GM18868 (cell line): Measurements from ENCODE around the gene SAE1.

Source experiments
- ATAC-seq: cut with Tn5 transposase; IDR thresholded peaks from one replicate; pipeline ENCODE4 v1.9.1; 2021; ENCODE audit warnings: mild to moderate bottlenecking, moderate library complexity; ENCODE audit not compliant: unreplicated experiment

The SAE1 gene

GRCh38 chr19:47157431-47158321 is 27.0 kb downstream of the SAE1 start:
- ATAC-seq: no peak

GRCh38 chr19:47158367-47158791 is 27.7 kb downstream of the SAE1 start:
- no peak for ATAC-seq

- no peak for ATAC-seq
Measured at GRCh38 chr19:47158879-47159503, 28.4 kb downstream of the SAE1 start.

GRCh38 chr19:47161876-47162489 is 31.3 kb downstream of the SAE1 start:
- ATAC-seq: no peak

- ATAC-seq: no peak
Measured at GRCh38 chr19:47168065-47168464, 37.4 kb downstream of the SAE1 start.

GRCh38 chr19:47172666-47173455 is 42.2 kb downstream of the SAE1 start:
- no peak for ATAC-seq

- no peak for ATAC-seq
Measured at GRCh38 chr19:47176071-47176626, 45.5 kb downstream of the SAE1 start.

- ATAC-seq: no peak
Measured at GRCh38 chr19:47176627-47177090, 46.0 kb downstream of the SAE1 start.

GRCh38 chr19:47179653-47180310 is 49.1 kb downstream of the SAE1 start:
- no peak for ATAC-seq

GRCh38 chr19:47183601-47184000 is 53.0 kb downstream of the SAE1 start:
- no peak for ATAC-seq

GRCh38 chr19:47186446-47187334 is 56.1 kb downstream of the SAE1 start:
- ATAC-seq: peak; percentile 61

GRCh38 chr19:47187335-47187655 is 56.7 kb downstream of the SAE1 start:
- ATAC-seq: no peak

GRCh38 chr19:47187797-47188196 is 57.2 kb downstream of the SAE1 start:
- ATAC-seq: no peak

- no peak for ATAC-seq
Measured at GRCh38 chr19:47188507-47189033, 57.9 kb downstream of the SAE1 start.

- no peak for ATAC-seq
Measured at GRCh38 chr19:47190167-47190727, 59.6 kb downstream of the SAE1 start.

- no peak for ATAC-seq
Measured at GRCh38 chr19:47195434-47195833, 64.8 kb downstream of the SAE1 start.

- ATAC-seq: no peak
Measured at GRCh38 chr19:47197141-47197540, 66.5 kb downstream of the SAE1 start.

GRCh38 chr19:47200530-47200929 is 69.9 kb downstream of the SAE1 start:
- no peak for ATAC-seq

- no peak for ATAC-seq
Measured at GRCh38 chr19:47203254-47203653, 72.6 kb downstream of the SAE1 start.
